Bronchial epithelial cell (primary cell): ENCODE data around the gene WNT9A. TPM values are rescaled to one million over a fixed set of nuclear protein-coding genes. Genes with fewer than 3 reads are reported as not detected.

Source experiments
- DNase-seq: peaks from one replicate; pipeline ENCODE4 v3.0.0-alpha.2; 2010; ENCODE audit warnings: low read depth
- FAIRE-seq: peaks from 2 replicates; lab custom pipeline; 2011; peaks lifted over from hg19 to GRCh38; lab: Jason Lieb, UNC
- H3K27me3 ChIP-seq: 2 replicates; pipeline ENCODE4 v1.5.1; 2011; ENCODE audit warnings: low read length; ENCODE audit not compliant: control insufficient read depth, insufficient read depth
- H3K36me3 ChIP-seq: 2 replicates; pipeline ENCODE4 v1.5.1; 2011; ENCODE audit warnings: low read length; ENCODE audit not compliant: control insufficient read depth, insufficient read depth
- H3K4me3 ChIP-seq: 2 replicates; pipeline ENCODE4 v1.5.1; 2011; ENCODE audit warnings: mild to moderate bottlenecking, low read depth, low read length, control low read depth
- total RNA-seq: library from RNA; depleted of rRNA; stranded (reverse); fragments of >200 nt; gene quantifications from 2 replicates; pipeline ENCODE4 v1.2.1, GENCODE V29; 2014
- TF ChIP-seq, protein P1 (sequence below): IDR thresholded peaks from 2 replicates; pipeline ENCODE4 v1.5.1; 2011; ENCODE audit warnings: mild to moderate bottlenecking, moderate library complexity, low read length, control low read depth, inconsistent platforms; ENCODE audit not compliant: insufficient read depth, severe bottlenecking

Gene WNT9A
- total RNA-seq, 1 donor from 2014 or later = 4.2 TPM

DNA sequence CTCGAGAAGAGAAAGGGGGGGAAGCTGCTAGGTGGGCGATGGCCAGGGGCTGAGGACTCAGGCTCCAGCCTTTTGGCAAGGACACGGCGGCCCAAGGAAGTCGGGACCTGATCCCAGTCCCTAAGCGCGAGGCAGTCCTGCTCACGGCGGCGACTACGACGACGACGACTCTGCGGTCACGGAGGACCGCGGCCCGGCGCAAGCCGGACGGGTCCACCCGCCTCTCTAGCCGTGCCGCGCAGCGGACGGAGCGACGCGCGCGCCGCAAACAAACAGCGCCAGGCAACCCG, 401 bp downstream of the WNT9A start:
- FAIRE-seq = no peak
- TF ChIP-seq, protein P1, sequence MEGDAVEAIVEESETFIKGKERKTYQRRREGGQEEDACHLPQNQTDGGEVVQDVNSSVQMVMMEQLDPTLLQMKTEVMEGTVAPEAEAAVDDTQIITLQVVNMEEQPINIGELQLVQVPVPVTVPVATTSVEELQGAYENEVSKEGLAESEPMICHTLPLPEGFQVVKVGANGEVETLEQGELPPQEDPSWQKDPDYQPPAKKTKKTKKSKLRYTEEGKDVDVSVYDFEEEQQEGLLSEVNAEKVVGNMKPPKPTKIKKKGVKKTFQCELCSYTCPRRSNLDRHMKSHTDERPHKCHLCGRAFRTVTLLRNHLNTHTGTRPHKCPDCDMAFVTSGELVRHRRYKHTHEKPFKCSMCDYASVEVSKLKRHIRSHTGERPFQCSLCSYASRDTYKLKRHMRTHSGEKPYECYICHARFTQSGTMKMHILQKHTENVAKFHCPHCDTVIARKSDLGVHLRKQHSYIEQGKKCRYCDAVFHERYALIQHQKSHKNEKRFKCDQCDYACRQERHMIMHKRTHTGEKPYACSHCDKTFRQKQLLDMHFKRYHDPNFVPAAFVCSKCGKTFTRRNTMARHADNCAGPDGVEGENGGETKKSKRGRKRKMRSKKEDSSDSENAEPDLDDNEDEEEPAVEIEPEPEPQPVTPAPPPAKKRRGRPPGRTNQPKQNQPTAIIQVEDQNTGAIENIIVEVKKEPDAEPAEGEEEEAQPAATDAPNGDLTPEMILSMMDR = no peak
- Histone ChIP-seq H3K4me3 (peak overlapping the region; percentile 63), H3K36me3 (peaks cover 2% of the 10 kb centered on the region), H3K27me3 (no peaks in the 10 kb centered on the region)
- no peak for DNase-seq

DNA sequence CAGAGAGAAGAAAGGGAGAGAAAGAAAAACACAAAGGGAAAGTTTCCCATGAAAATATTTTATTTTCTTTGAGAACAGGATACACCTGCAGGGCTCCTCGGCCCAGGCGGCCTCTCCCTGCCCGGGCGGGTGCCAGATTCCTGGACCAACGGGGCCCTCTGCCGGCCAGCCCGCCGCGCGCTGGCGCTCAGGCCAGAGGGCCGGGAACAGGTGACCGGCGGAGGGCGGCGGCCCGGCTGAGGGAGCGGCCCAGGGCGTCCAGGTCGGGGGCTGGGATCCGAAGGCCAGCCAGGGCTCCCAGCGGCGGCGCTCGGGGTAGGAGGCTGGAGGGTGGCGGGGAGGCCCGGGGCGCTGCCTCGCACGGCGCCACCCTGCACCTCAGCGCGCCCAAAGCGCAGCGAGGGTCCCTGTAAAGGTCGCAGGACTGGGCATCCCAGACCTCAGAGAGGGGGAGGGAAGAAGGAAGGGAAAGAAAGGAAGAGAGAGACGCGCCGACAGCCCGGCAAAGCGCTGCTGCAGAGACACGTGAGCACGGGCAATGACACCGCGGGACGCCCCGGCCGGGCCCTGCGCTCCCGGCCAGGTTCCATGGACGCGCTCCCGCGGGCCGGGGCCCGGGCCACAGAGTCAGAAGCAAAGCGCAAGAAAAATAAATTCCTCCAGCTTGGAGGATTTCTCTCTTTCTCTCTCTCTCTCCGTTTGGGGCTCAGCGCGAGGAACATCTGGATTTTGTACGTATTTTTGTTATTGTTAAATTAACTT, 927 bp downstream of the WNT9A start:
- DNase-seq = no peak
- peaks cover 2% of the 10 kb centered on the region for H3K36me3 ChIP-seq
- FAIRE-seq = no peak
- TF ChIP-seq, protein P1 = peak; percentile 74
- peak overlapping the region; percentile 63 for H3K4me3 ChIP-seq
- no peaks in the 10 kb centered on the region for H3K27me3 ChIP-seq

DNA sequence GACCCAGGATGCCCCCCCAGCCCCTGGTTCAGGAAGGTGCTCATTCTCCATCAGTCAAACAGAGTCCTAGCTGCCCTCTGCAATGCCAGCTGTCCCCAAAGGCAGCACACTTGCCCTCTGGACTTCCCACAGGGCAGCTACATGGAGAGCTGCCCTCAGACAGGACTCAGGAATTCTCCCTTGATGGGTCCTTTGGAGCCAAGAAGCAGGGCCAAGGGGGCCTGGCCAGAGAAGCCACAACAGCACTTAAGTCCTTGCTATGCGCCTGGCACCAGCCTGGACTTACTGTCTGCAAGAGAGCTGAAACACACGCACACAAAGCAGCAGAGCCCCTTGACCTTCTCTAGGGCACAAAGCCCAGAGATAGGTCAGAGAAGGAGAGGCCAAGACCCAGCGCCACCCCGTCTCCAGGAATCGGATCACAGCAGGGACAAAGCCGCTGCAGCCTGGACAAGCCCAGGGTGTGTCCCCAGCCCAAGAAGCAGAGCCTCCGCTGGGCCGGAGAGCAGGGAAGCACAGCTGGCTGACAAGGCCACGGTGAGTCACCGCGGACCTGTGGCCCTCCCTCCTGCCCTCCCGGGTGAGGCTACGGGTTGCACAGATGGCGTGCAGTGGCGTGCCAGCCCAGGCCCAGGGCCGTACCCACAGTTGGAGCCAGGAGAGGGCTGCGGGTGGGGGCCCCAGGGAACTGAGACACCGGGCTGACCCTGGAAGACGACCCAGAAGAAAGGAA, 1.7 kb downstream of the WNT9A start:
- TF ChIP-seq, protein P1 = no peak
- peaks cover 2% of the 10 kb centered on the region for H3K36me3 ChIP-seq
- FAIRE-seq (no peak), DNase-seq (peak; percentile 80)
- H3K27me3 ChIP-seq = no peaks in the 10 kb centered on the region
- peak overlapping the region; percentile 63 for H3K4me3 ChIP-seq

DNA sequence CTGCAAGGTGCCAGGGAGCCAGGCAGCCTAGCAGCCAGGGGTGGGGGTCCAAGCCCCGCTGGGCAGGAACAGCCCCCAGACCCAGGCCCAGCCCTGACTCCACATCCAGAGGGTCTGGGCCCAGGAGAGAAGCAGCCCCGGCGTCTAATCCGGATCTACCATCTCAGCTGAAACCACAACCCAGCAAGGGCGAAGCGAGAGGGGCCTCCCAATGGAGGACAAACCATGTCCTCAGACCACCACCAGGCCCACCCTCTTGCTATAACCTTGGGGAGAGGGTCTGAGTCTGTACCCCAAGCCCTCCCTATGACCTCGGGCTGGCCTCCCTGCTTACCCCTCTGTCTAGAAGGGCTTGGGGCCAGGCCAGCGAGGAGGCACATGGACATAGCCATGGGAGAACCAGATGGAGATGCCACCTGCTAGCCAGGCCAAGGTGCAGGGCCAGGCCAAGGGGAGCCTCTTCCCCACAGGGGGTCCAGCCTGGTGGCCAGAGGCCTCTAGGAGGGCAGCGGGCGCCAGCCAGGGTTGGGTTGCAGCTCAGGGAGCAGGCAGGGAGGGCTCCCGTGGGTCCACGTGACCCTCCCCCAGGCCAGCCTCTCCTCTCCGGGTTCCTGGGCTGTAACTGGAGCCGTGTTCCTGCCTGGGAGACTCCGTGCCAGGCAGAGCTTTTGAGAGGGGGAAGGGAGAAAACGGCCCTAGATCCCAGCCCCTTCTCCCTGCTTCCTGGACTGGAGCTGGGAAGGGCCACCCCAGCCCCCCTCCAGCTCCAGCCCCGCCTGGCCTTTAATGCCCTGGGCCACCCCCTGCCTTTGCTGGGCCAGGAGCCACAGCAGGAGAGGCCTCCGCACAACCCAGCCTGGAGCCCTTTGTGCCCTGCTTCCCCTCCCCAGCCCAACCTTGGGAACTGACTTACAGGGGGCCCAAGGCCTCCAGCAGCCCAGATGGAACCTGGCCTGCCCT, 2.5 kb downstream of the WNT9A start:
- FAIRE-seq = no peak
- DNase-seq = no peak
- TF ChIP-seq, protein P1 = no peak

DNA sequence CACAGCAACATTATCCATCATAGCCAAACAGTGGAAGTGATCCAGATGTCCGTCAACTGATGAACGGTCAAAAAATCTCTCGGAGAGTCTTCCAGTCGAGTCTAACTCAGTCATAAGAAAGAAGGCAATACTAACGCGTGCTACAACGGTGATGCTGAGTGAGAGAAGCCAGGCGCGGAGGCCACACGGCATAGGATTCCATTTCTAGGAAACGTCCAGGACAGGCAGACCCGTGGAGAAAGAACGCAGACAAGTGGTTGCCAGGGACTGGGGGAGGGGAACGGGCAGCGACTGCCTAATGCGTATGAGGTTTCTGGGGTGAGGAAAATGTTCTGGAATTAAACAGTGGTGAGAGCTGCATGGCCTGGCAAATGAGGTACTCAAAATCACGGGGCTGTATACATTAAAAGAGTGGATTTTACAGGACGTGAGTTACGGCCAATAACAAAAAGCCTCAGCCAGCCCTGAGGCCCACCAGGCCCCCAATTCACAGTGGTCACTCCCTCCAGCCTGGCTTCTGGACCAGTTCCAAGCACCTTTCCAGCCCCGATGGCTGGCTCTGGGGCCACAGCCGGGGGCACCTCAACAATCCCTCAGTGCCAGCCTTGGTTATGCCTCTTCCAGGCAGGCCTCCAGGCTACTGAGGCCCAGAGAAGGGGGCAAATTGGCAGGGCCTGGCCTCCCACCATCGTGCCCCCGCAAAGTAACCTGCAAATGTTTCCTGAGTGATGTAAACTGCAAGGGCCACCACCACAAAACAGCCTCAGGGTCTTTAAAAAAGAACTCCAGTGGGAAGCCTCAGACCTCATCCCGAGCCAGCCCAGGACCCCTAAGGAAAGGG, 3.4 kb downstream of the WNT9A start:
- Histone ChIP-seq H3K36me3 (peaks cover 2% of the 10 kb centered on the region), H3K27me3 (no peaks in the 10 kb centered on the region), H3K4me3 (no peak overlapping the region)
- TF ChIP-seq, protein P1 = no peak
- FAIRE-seq (peak; percentile 75), DNase-seq (no peak)

More for the DNA sequence above, 2.5 kb downstream of the WNT9A start:
- Histone ChIP-seq H3K27me3 (no peaks in the 10 kb centered on the region), H3K4me3 (no peak overlapping the region), H3K36me3 (peaks cover 2% of the 10 kb centered on the region)
